Activated naive CD8-positive, alpha-beta T cell treated with anti-CD3 and anti-CD28 coated beads, Interleukin-2, amount 50 U/mL, for 24 hours (primary cell): ENCODE results near the gene OR56A3.

Source experiments
- ATAC-seq: fragments of 150-1000 bp; cut with Tn5 transposase; one replicate; pipeline ENCODE4 v1.10.0; 2021
- DNase-seq: peaks from one replicate; pipeline ENCODE4 v3.0.0; 2021
- H3K27ac Mint-ChIP-seq: one replicate; pipeline ENCODE4 v1.8.0; 2021; ENCODE audit warnings: mild to moderate bottlenecking, mixed read lengths
- H3K27me3 Mint-ChIP-seq: one replicate; pipeline ENCODE4 v1.8.0; 2021; ENCODE audit warnings: mixed read lengths
- H3K36me3 Mint-ChIP-seq: one replicate; pipeline ENCODE4 v1.8.0; 2021; ENCODE audit warnings: low read depth, mixed read lengths
- H3K4me1 Mint-ChIP-seq: one replicate; pipeline ENCODE4 v1.8.0; 2021; ENCODE audit warnings: mixed read lengths
- H3K4me3 Mint-ChIP-seq: one replicate; pipeline ENCODE4 v1.8.0; 2021; ENCODE audit warnings: mild to moderate bottlenecking, moderate library complexity, mixed read lengths
- H3K9me3 Mint-ChIP-seq: one replicate; pipeline ENCODE4 v1.8.0; 2021; ENCODE audit warnings: mixed read lengths

OR56A3 gene

GRCh38 chr11:5941951-5942350, at the start of gene OR56A3:
Gene OR56A3, plus strand, starts transcription at chr11:5942251. Its CDS starts 5,096 bp downstream, at chr11:5947347.
- Mint-ChIP-seq H3K4me3 (no peak within 1 kb of the TSS), H3K4me1 (no peaks in the 10 kb centered on the region), H3K9me3 (no peaks in the 10 kb centered on the region), H3K27me3 (peaks cover 4% of the 10 kb centered on the region), H3K36me3 (no peaks in the 10 kb centered on the region), H3K27ac (no peak within 1 kb of the TSS)
- ATAC-seq (no peak), DNase-seq (no peak)

GRCh38 chr11:5892908-5893307, 49.1 kb upstream of the OR56A3 start, which contains the start of gene OR52E5:
Gene OR52E5, plus strand, starts transcription at chr11:5893208. Its CDS starts 7,569 bp downstream, at chr11:5900777.
- no peak for ATAC-seq
- no peaks in the 10 kb centered on the region for H3K36me3 Mint-ChIP-seq
- DNase-seq = no peak
- H3K4me3 Mint-ChIP-seq = no peak within 1 kb of the TSS
- no peaks in the 10 kb centered on the region for H3K9me3 Mint-ChIP-seq
- H3K27ac Mint-ChIP-seq = no peak within 1 kb of the TSS
- peaks cover 2% of the 10 kb centered on the region for H3K27me3 Mint-ChIP-seq
- H3K4me1 Mint-ChIP-seq = no peaks in the 10 kb centered on the region

- Mint-ChIP-seq H3K4me1 (no peaks in the 10 kb centered on the region), H3K9me3 (no peaks in the 10 kb centered on the region), H3K27ac (no peak overlapping the region), H3K4me3 (no peak overlapping the region), H3K27me3 (peaks cover 1% of the 10 kb centered on the region), H3K36me3 (no peaks in the 10 kb centered on the region)
- ATAC-seq (no peak), DNase-seq (no peak)
Measured at GRCh38 chr11:5899534-5899933, 42.5 kb upstream of the OR56A3 start.

- Mint-ChIP-seq H3K9me3 (peaks cover 6% of the 10 kb centered on the region), H3K36me3 (no peaks in the 10 kb centered on the region)
- ATAC-seq = no peak
Measured at GRCh38 chr11:5910540-5910939, 31.5 kb upstream of the OR56A3 start.

GRCh38 chr11:5922749-5923426, 19.2 kb upstream of the OR56A3 start:
- Mint-ChIP-seq H3K4me1 (no peaks in the 10 kb centered on the region), H3K27me3 (no peaks in the 10 kb centered on the region), H3K27ac (no peak overlapping the region), H3K4me3 (no peak overlapping the region), H3K9me3 (peaks cover 21% of the 10 kb centered on the region), H3K36me3 (peaks cover 2% of the 10 kb centered on the region)
- DNase-seq (peak; percentile 12), ATAC-seq (peak; percentile 82)

More at GRCh38 chr11:5910540-5910939, 31.5 kb upstream of the OR56A3 start:
- H3K27ac Mint-ChIP-seq = no peak overlapping the region
- no peaks in the 10 kb centered on the region for H3K4me1 Mint-ChIP-seq
- no peak for DNase-seq
- no peak overlapping the region for H3K4me3 Mint-ChIP-seq
- H3K27me3 Mint-ChIP-seq = peaks cover 24% of the 10 kb centered on the region

GRCh38 chr11:5923427-5923776, 18.6 kb upstream of the OR56A3 start:
- Mint-ChIP-seq H3K4me3 (no peak overlapping the region), H3K9me3 (peaks cover 26% of the 10 kb centered on the region), H3K27me3 (no peaks in the 10 kb centered on the region), H3K27ac (no peak overlapping the region), H3K36me3 (peaks cover 2% of the 10 kb centered on the region), H3K4me1 (no peaks in the 10 kb centered on the region)
- peak; percentile 46 for ATAC-seq
- no peak for DNase-seq

GRCh38 chr11:5923794-5924193, 18.3 kb upstream of the OR56A3 start:
- Mint-ChIP-seq H3K27me3 (no peaks in the 10 kb centered on the region), H3K9me3 (peaks cover 30% of the 10 kb centered on the region), H3K36me3 (peaks cover 2% of the 10 kb centered on the region), H3K27ac (no peak overlapping the region), H3K4me1 (no peaks in the 10 kb centered on the region), H3K4me3 (no peak overlapping the region)
- no peak for DNase-seq
- ATAC-seq = no peak

GRCh38 chr11:5928271-5928670, 13.8 kb upstream of the OR56A3 start:
- Mint-ChIP-seq H3K4me3 (no peak overlapping the region), H3K36me3 (peaks cover 2% of the 10 kb centered on the region), H3K27ac (no peak overlapping the region), H3K9me3 (peaks cover 28% of the 10 kb centered on the region), H3K4me1 (no peaks in the 10 kb centered on the region), H3K27me3 (no peaks in the 10 kb centered on the region)
- DNase-seq (no peak), ATAC-seq (no peak)

GRCh38 chr11:5928811-5929210, 13.2 kb upstream of the OR56A3 start:
- Mint-ChIP-seq H3K4me1 (no peaks in the 10 kb centered on the region), H3K36me3 (peaks cover 2% of the 10 kb centered on the region), H3K27me3 (no peaks in the 10 kb centered on the region), H3K4me3 (no peak overlapping the region), H3K27ac (no peak overlapping the region), H3K9me3 (peaks cover 28% of the 10 kb centered on the region)
- ATAC-seq (no peak), DNase-seq (no peak)

- ATAC-seq (no peak), DNase-seq (no peak)
- Mint-ChIP-seq H3K9me3 (peaks cover 22% of the 10 kb centered on the region), H3K4me1 (no peaks in the 10 kb centered on the region), H3K27me3 (no peaks in the 10 kb centered on the region), H3K4me3 (no peak overlapping the region), H3K27ac (no peak overlapping the region), H3K36me3 (no peaks in the 10 kb centered on the region)
Measured at GRCh38 chr11:5929571-5930368, 12.3 kb upstream of the OR56A3 start.

GRCh38 chr11:5930614-5931013, 11.4 kb upstream of the OR56A3 start:
- Mint-ChIP-seq H3K4me1 (no peaks in the 10 kb centered on the region), H3K9me3 (peaks cover 19% of the 10 kb centered on the region), H3K36me3 (no peaks in the 10 kb centered on the region), H3K27ac (no peak overlapping the region), H3K4me3 (no peak overlapping the region), H3K27me3 (no peaks in the 10 kb centered on the region)
- DNase-seq (no peak), ATAC-seq (no peak)

GRCh38 chr11:5931061-5931460, 11.0 kb upstream of the OR56A3 start:
- Mint-ChIP-seq H3K9me3 (peaks cover 19% of the 10 kb centered on the region), H3K27ac (no peak overlapping the region)

GRCh38 chr11:5932671-5933070, 9.4 kb upstream of the OR56A3 start:
- DNase-seq (no peak), ATAC-seq (no peak)
- Mint-ChIP-seq H3K36me3 (no peaks in the 10 kb centered on the region), H3K27me3 (no peaks in the 10 kb centered on the region), H3K27ac (no peak overlapping the region), H3K4me1 (no peaks in the 10 kb centered on the region), H3K9me3 (peaks cover 13% of the 10 kb centered on the region), H3K4me3 (no peak overlapping the region)

More at GRCh38 chr11:5931061-5931460, 11.0 kb upstream of the OR56A3 start:
- DNase-seq = no peak
- Mint-ChIP-seq H3K4me1 (no peaks in the 10 kb centered on the region), H3K4me3 (no peak overlapping the region), H3K36me3 (no peaks in the 10 kb centered on the region), H3K27me3 (no peaks in the 10 kb centered on the region)
- no peak for ATAC-seq

- H3K36me3 Mint-ChIP-seq = no peaks in the 10 kb centered on the region
- H3K4me3 Mint-ChIP-seq = no peak overlapping the region
- peaks cover 2% of the 10 kb centered on the region for H3K27me3 Mint-ChIP-seq
- no peak for DNase-seq
- H3K9me3 Mint-ChIP-seq = peaks cover 11% of the 10 kb centered on the region
- H3K4me1 Mint-ChIP-seq = no peaks in the 10 kb centered on the region
- H3K27ac Mint-ChIP-seq = no peak overlapping the region
- ATAC-seq = no peak
Measured at GRCh38 chr11:5933116-5933515, 8.9 kb upstream of the OR56A3 start.
